SU-DHL-6 (cell line): Measurements from ENCODE around the gene ATG9B.
A peak's percentile ranks its signal among the peaks of the same experiment; 100 is the strongest.

Experiments
- H2AFZ ChIP-seq: fragments of 200-600 bp; sonication (generic); 2 replicates; pipeline ENCODE4 v1.6.1; 2014; ENCODE audit warnings: low read depth, mild to moderate bottlenecking, moderate library complexity, mixed read lengths, antibody characterized with exemption, low read length; ENCODE audit not compliant: severe bottlenecking
- H3F3A ChIP-seq: fragments of 200-600 bp; shearing (Covaris generic); 2 replicates; pipeline ENCODE4 v1.6.0; 2016; ENCODE audit warnings: antibody characterized with exemption, mild to moderate bottlenecking; ENCODE audit not compliant: insufficient read depth
- H3K27ac ChIP-seq: fragments of 200-600 bp; sonication (generic); 2 replicates; pipeline ENCODE4 v1.5.1; 2016; ENCODE audit warnings: low read depth, mild to moderate bottlenecking, low read length, moderate library complexity, mixed read lengths
- H3K27me3 ChIP-seq: fragments of 200-600 bp; sonication (generic), shearing (Covaris generic); 2 replicates; pipeline ENCODE4 v1.6.0; 2014; ENCODE audit warnings: mild to moderate bottlenecking, low read length
- H3K36me3 ChIP-seq: fragments of 200-600 bp; sonication (generic); 2 replicates; pipeline ENCODE4 v1.6.1; 2014; ENCODE audit warnings: mild to moderate bottlenecking, low read length, mixed read lengths
- H3K4me2 ChIP-seq: fragments of 300-600, 200-600 bp; shearing (Covaris generic), sonication (generic); 2 replicates; pipeline ENCODE4 v1.6.0; 2014; ENCODE audit warnings: low read length, low read depth, mild to moderate bottlenecking; ENCODE audit not compliant: poor library complexity, severe bottlenecking
- H3K4me3 ChIP-seq: fragments of 200-600 bp; sonication (generic); 2 replicates; pipeline ENCODE4 v1.5.1; 2014; ENCODE audit warnings: antibody characterized with exemption, low read length, mild to moderate bottlenecking, mixed read lengths; ENCODE audit not compliant: insufficient read depth, poor library complexity, severe bottlenecking
- H3K79me2 ChIP-seq: fragments of 200-600 bp; sonication (generic); 2 replicates; pipeline ENCODE4 v1.6.1; 2014; ENCODE audit warnings: mild to moderate bottlenecking, low read length, moderate library complexity; ENCODE audit not compliant: insufficient read depth
- H3K9ac ChIP-seq: fragments of 200-600 bp; sonication (generic); 2 replicates; pipeline ENCODE4 v1.7.0; 2014; ENCODE audit warnings: mild to moderate bottlenecking, low read length
- H3K9me2 ChIP-seq: fragments of 200-600 bp; sonication (generic); replicated peaks from 2 replicates; pipeline ENCODE4 v1.6.1; 2014; ENCODE audit warnings: low read length; ENCODE audit not compliant: insufficient read depth
- H3K9me3 ChIP-seq: fragments of 200-600 bp; sonication (generic); 2 replicates; pipeline ENCODE4 v1.6.1; 2014; ENCODE audit warnings: low read length, mixed read lengths; ENCODE audit not compliant: insufficient read depth
- H4K20me1 ChIP-seq: fragments of 200-600 bp; sonication (generic); 2 replicates; pipeline ENCODE4 v1.6.1; 2014; ENCODE audit warnings: low read depth, mild to moderate bottlenecking, antibody characterized with exemption, low read length, moderate library complexity, mixed read lengths
- CTCF ChIP-seq: fragments of 200-600 bp; sonication (generic); IDR thresholded peaks from one replicate; pipeline ENCODE4 v1.5.1; 2017; ENCODE audit warnings: antibody characterized with exemption, mild to moderate bottlenecking, low read length, moderate library complexity; ENCODE audit not compliant: insufficient read depth, poor library complexity, severe bottlenecking
- EZH2phosphoT487 ChIP-seq: fragments of 200-600 bp; sonication (generic), shearing (Covaris generic); conservative IDR thresholded peaks from 2 replicates; pipeline ENCODE4 v1.6.1; 2018; ENCODE audit warnings: mild to moderate bottlenecking, antibody characterized with exemption, low read length, moderate library complexity, mixed read lengths

The ATG9B gene

DNA sequence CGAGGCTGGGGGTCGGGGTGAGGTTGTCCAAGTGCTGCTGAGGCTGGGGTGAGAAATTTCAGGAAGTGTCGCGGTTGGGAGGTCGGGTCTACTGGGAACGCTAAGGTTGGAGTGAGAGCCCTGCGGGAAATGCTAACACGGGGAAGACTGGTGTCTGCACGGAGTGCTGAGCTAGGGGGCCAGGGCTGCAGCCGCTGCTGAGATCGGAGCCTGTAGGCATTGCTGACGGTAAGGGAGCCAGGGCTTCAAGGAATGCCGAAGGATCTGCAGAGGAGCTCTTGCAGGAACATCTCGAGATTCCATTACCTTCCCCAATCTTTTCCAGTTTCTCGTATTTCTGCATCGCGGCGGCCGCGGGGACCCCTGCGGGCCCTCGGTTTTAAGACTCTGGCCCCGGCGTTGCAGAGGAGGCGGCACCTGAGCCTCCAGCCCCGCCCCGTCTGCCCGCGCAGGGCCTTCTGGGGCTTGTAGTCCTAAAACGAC lies 33.3 kb upstream of the ATG9B start, which contains the start of gene CDK5:
CDK5 (minus strand) TSS at position 392 of the 483 bp plus-strand sequence; CDS start at position 343, 49 bp downstream.
- H3K4me3 ChIP-seq: peak within 1 kb of the TSS; percentile 86
- H3K9me3 ChIP-seq: no peaks in the 10 kb centered on the region
- peak within 1 kb of the TSS; percentile 84 for H3K4me2 ChIP-seq
- no peaks in the 10 kb centered on the region for H3K36me3 ChIP-seq
- H3K9ac ChIP-seq: peak within 1 kb of the TSS; percentile 77
- peaks cover 8% of the 10 kb centered on the region for H3F3A ChIP-seq
- no peak for TF ChIP-seq EZH2phosphoT487
- no peak for TF ChIP-seq CTCF
- peak within 1 kb of the TSS; percentile 82 for H3K27ac ChIP-seq
- H4K20me1 ChIP-seq: no peaks in the 10 kb centered on the region
- peak within 1 kb of the TSS; percentile 81 for H2AFZ ChIP-seq
- no peaks in the 10 kb centered on the region for H3K27me3 ChIP-seq
- H3K79me2 ChIP-seq: peaks cover 25% of the 10 kb centered on the region
- H3K9me2 ChIP-seq: no peaks in the 10 kb centered on the region

DNA sequence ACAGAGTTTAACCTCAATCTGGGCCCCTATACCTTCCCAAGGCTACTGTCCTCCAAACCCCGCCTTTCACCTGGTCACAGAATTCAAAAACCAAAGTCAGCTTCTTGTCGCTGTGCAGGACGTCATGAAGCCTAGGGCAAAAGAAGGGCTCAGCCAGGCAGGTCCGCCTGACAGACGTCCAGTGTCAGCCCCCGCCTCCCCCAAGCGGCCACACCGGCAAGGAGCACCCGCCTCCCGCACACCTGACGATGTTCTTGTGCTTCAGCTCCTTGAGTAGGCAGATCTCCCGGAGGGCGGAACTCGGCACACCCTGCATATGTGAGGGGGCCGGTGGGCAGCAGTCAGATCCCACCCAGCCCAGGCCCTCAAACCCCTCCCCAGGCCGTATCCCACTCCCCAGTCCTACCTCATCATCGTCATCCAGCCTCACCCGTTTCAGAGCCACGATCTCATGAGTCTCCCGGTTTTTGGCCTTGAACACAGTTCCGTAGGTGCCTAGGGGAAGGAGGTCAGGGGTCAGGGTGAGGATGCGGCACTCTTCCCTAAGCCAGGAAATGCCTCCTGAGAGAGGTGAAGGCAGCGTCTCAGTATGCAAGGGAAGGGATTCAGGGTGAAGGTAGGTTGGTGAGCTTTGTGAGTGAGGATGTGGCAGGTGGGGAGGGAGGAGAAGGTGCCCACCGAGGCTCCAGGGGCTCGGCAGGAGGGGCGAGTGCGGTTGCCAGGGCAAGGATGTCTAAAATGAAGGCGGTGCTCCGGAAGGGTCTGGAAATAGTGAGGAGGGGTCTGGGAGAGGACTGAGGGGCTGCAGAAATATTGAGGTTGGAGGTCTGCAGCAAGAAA lies 32.6 kb upstream of the ATG9B start:
- Histone ChIP-seq H2AFZ (no peak overlapping the region), H3K4me2 (peak overlapping the region; percentile 79), H3K9ac (peak overlapping the region; percentile 77), H3K4me3 (peak overlapping the region; percentile 69), H4K20me1 (no peaks in the 10 kb centered on the region), H3K79me2 (peaks cover 21% of the 10 kb centered on the region), H3K27ac (no peak overlapping the region), H3F3A (peaks cover 8% of the 10 kb centered on the region), H3K9me3 (no peaks in the 10 kb centered on the region), H3K9me2 (no peaks in the 10 kb centered on the region), H3K36me3 (no peaks in the 10 kb centered on the region), H3K27me3 (no peaks in the 10 kb centered on the region)
- TF ChIP-seq EZH2phosphoT487 (no peak), CTCF (no peak)

- TF ChIP-seq CTCF (no peak), EZH2phosphoT487 (no peak)
- Histone ChIP-seq H3K4me3 (no peak overlapping the region), H4K20me1 (no peaks in the 10 kb centered on the region), H2AFZ (no peak overlapping the region), H3K79me2 (peaks cover 15% of the 10 kb centered on the region), H3K27me3 (no peaks in the 10 kb centered on the region), H3K9me3 (no peaks in the 10 kb centered on the region), H3K9me2 (no peaks in the 10 kb centered on the region), H3K27ac (no peak overlapping the region), H3K9ac (no peak overlapping the region), H3K36me3 (no peaks in the 10 kb centered on the region), H3K4me2 (no peak overlapping the region), H3F3A (peaks cover 8% of the 10 kb centered on the region)
These were observed 32.0 kb upstream of the ATG9B start for GRCh38 chr7:151056283-151056665.
